Endothelial cell of umbilical vein (primary cell): ENCODE measurements around the gene TANGO6. TPM values are rescaled to one million over a fixed set of nuclear protein-coding genes. Genes with fewer than 3 reads are reported as not detected.

Source experiments
- BruUV-seq: library from RNA; stranded (reverse); fragments of 400-500 nt; replicated peaks from 2 replicates; lab custom pipeline; 2021; lab: Mats Ljungman, UMichigan
- CTCF ChIA-PET: fragments of 300-600, 350-600 bp; sonication (Branson Sonifier 250); formaldehyde crosslinking; loops from one replicate; lab custom pipeline; 2021; ENCODE audit warnings: antibody characterized with exemption, inconsistent platforms; lab: Charles Lee
- POLR2A ChIA-PET: fragments of 300-600, 350-600 bp; sonication (Branson Sonifier 250); formaldehyde crosslinking; loops from one replicate; lab custom pipeline; 2021; ENCODE audit warnings: antibody characterized with exemption, inconsistent platforms; lab: Charles Lee
- DNase-seq: peaks from one replicate; pipeline ENCODE4 v3.0.0-alpha.2; 2011; ENCODE audit warnings: low read depth, low spot score
- FAIRE-seq: peaks from 2 replicates; lab custom pipeline; 2011; peaks lifted over from hg19 to GRCh38; lab: Jason Lieb, UNC
- H2AFZ ChIP-seq: 2 replicates; pipeline ENCODE4 v1.6.0; 2012; ENCODE audit warnings: low read depth, low read length, control low read depth, inconsistent platforms
- H3K27ac ChIP-seq: 2 replicates; pipeline ENCODE4 v1.5.1; 2011; ENCODE audit warnings: low read depth, mild to moderate bottlenecking, control low read depth, low read length, moderate library complexity; ENCODE audit not compliant: insufficient read depth
- H3K27me3 ChIP-seq, 2 experiments: 2 replicates each; pipeline versions ENCODE4 v1.6.0 to v1.6.1; 2011; ENCODE audit warnings: low read length in 2 of 2, mixed read lengths in 1 of 2; ENCODE audit not compliant: control insufficient read depth in 2 of 2, insufficient read depth in 2 of 2
- H3K36me3 ChIP-seq, 2 experiments: 2 replicates in 1 of 2; 3 replicates in 1 of 2; pipeline ENCODE4 v1.5.1; 2011; ENCODE audit warnings: low read length in 2 of 2, mild to moderate bottlenecking in 1 of 2, moderate library complexity in 1 of 2; ENCODE audit not compliant: control insufficient read depth in 2 of 2, insufficient read depth in 2 of 2; ENCODE audit errors: extremely low read depth in 1 of 2
- H3K4me1 ChIP-seq: 3 replicates; pipeline ENCODE4 v1.5.1; 2011; ENCODE audit warnings: mild to moderate bottlenecking, low read length; ENCODE audit not compliant: control insufficient read depth, insufficient read depth; ENCODE audit errors: extremely low read depth
- H3K4me2 ChIP-seq: 2 replicates; pipeline ENCODE4 v1.6.1; 2011; ENCODE audit warnings: low read length, control low read depth, mixed read lengths; ENCODE audit not compliant: insufficient read depth
- H3K4me3 ChIP-seq, 3 experiments: fragments of 200-600 bp in 1 of 3; sonication (generic), shearing (Covaris generic) in 1 of 3; replicated peaks in 1 of 3; 2 replicates each; pipeline ENCODE4 v1.5.1; 2011 to 2016; ENCODE audit warnings: control low read depth in 3 of 3, low read length in 3 of 3, mild to moderate bottlenecking in 2 of 3, inconsistent platforms in 1 of 3, low read depth in 1 of 3, moderate library complexity in 1 of 3; ENCODE audit not compliant: insufficient read depth in 1 of 3
- H3K79me2 ChIP-seq: 2 replicates; pipeline ENCODE4 v1.6.0; 2012; ENCODE audit warnings: low read length, inconsistent platforms; ENCODE audit not compliant: control insufficient read depth, insufficient read depth
- H3K9ac ChIP-seq: replicated peaks from 2 replicates; pipeline ENCODE3; 2011; ENCODE audit warnings: low read length, control low read depth; ENCODE audit not compliant: insufficient read depth; ENCODE audit errors: extremely low read depth
- H3K9me1 ChIP-seq: replicated peaks from 3 replicates; pipeline ENCODE4 v1.6.0; 2011; ENCODE audit warnings: mild to moderate bottlenecking, low read length; ENCODE audit not compliant: control insufficient read depth, insufficient read depth; ENCODE audit errors: extremely low read depth
- H3K9me3 ChIP-seq: replicated peaks from 2 replicates; pipeline ENCODE4 v1.5.1; 2012; ENCODE audit warnings: low read length, inconsistent platforms; ENCODE audit not compliant: control insufficient read depth, insufficient read depth
- H4K20me1 ChIP-seq: replicated peaks from 2 replicates; pipeline ENCODE3; 2011; ENCODE audit warnings: mild to moderate bottlenecking, low read length; ENCODE audit not compliant: control insufficient read depth, insufficient read depth; ENCODE audit errors: extremely low read depth
- EZH2 ChIP-seq: IDR thresholded peaks from 2 replicates; pipeline ENCODE4 v1.6.1; 2012; ENCODE audit warnings: borderline replicate concordance, low read depth, mild to moderate bottlenecking, moderate library complexity, low read length, inconsistent platforms; ENCODE audit not compliant: severe bottlenecking
- FOS ChIP-seq: IDR thresholded peaks from 2 replicates; pipeline ENCODE4 v1.6.1; 2011; ENCODE audit warnings: mild to moderate bottlenecking, low read length, moderate library complexity, borderline replicate concordance; ENCODE audit not compliant: insufficient read depth
- GATA2 ChIP-seq: IDR thresholded peaks from 2 replicates; pipeline ENCODE4 v1.7.0; 2011; ENCODE audit warnings: low read depth, mild to moderate bottlenecking, moderate library complexity, mixed read lengths, low read length; ENCODE audit not compliant: insufficient read length, insufficient read depth
- JUN ChIP-seq: IDR thresholded peaks from 2 replicates; pipeline ENCODE4 v1.6.1; 2011; ENCODE audit warnings: borderline replicate concordance, low read depth; ENCODE audit not compliant: insufficient read length, insufficient read depth
- MYC ChIP-seq: IDR thresholded peaks from one replicate; pipeline ENCODE4 v1.6.1; 2011; ENCODE audit warnings: mild to moderate bottlenecking, low read depth, low read length
- POLR2A ChIP-seq: IDR thresholded peaks from 2 replicates; pipeline ENCODE4 v1.6.1; 2012; ENCODE audit warnings: low read depth, mild to moderate bottlenecking, control low read depth, low read length
- POLR2AphosphoS5 ChIP-seq: IDR thresholded peaks from 2 replicates; pipeline ENCODE4 v1.6.1; 2012; ENCODE audit warnings: low read depth, mild to moderate bottlenecking, control low read depth, low read length, moderate library complexity; ENCODE audit not compliant: insufficient read depth
- dilution Hi-C: fragments of 300-500 bp; cut with MboI; formaldehyde crosslinking; loops from one replicate; pipeline ENCODE4 v1.15.0; 2019; ENCODE audit warnings: low sequenced_read_pairs; ENCODE audit not compliant: extremely low pct_ligation_motif_present
- intact Hi-C: fragments of 100-400 bp; cut with micrococcal nuclease; formaldehyde crosslinking; loops from one replicate; pipeline ENCODE4 v1.10.0; 2022
- polyA plus RNA-seq, 4 experiments: library from polyadenylated mRNA; depleted of rRNA in 3 of 4; stranded (reverse) in 3 of 4; unstranded in 1 of 4; fragments of >200 nt; gene quantifications; 2 replicates each; pipeline versions ENCODE4 v1.2.1 to v1.2.3, GENCODE V29; 2011 to 2012; ENCODE audit warnings: missing spikeins in 1 of 4
- total RNA-seq: library from RNA; stranded (reverse); gene quantifications from 2 replicates; pipeline ENCODE4 v1.2.3, GENCODE V29; 2021
- TF ChIP-seq, protein P1 (sequence below): IDR thresholded peaks from 2 replicates; pipeline ENCODE4 v1.6.1; 2011; ENCODE audit not compliant: insufficient read depth, insufficient read length
- TF ChIP-seq, protein P2 (sequence below), 2 donors: IDR thresholded peaks; 1 replicate in 1 of 2; 2 replicates in 1 of 2; pipeline ENCODE4 v1.5.1; 2011; ENCODE audit warnings: low read length in 2 of 2, mild to moderate bottlenecking in 2 of 2, moderate library complexity in 2 of 2, control low read depth in 1 of 2, inconsistent platforms in 1 of 2, low read depth in 1 of 2; ENCODE audit not compliant: insufficient read depth in 1 of 2; ENCODE audit errors: extremely low read depth in 1 of 2

Gene TANGO6
- total and polyA plus RNA-seq, 2 donors (not counting 3 experiments of a cell fraction or from before 2014, with no cell fraction given), result 6.7 to 21.2 TPM

DNA sequence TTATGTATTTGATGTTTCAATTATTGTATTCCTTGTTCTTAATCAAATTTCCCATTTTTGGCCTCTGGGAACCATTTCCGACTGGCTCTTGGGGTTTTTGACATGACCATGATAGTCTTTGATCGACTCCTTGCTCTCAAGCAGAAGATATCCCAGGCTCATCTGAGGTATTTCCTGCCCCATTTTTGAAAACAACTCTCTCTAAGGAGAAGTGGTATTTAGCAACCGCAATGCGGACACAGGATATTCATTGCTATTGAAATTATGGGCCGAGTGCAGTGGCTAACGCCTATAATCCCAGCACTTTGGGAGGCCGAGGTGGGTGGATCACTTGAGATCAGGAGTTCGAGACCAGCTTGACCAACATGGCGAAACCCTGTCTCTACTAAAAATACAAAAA is 5.5 kb downstream of the TANGO6 start:
- ChIA-PET CTCF (interaction anchor here (2.4 to 4.1 kb wide), 2 partner anchors 257 to 274 kb away, joined by 7 to 114 read pairs; partner anchors contain the start of gene HAS3), POLR2A (no interaction called here)
- DNase-seq, result no peak
- no peaks in the 10 kb centered on the region for H3K9me3 ChIP-seq
- intact Hi-C loops (loop anchor here (10.0 kb wide), 1 partner anchor 446 kb away; no protein-coding TSS in a partner anchor), dilution Hi-C loops (no loop called here)
- no peak overlapping the region for H3K27ac ChIP-seq
- H3K27me3 ChIP-seq, result no peaks in the 10 kb centered on the region
- no peak overlapping the region for H2AFZ ChIP-seq
- H3K9me1 ChIP-seq, result no peaks in the 10 kb centered on the region
- H3K36me3 ChIP-seq, result no peaks in the 10 kb centered on the region
- no peaks in the 10 kb centered on the region for H3K79me2 ChIP-seq
- no peaks in the 10 kb centered on the region for H4K20me1 ChIP-seq
- TF ChIP-seq GATA2 (no peak), EZH2 (no peak), JUN (no peak), POLR2AphosphoS5 (no peak), MYC (no peak)
- TF ChIP-seq, protein P1, sequence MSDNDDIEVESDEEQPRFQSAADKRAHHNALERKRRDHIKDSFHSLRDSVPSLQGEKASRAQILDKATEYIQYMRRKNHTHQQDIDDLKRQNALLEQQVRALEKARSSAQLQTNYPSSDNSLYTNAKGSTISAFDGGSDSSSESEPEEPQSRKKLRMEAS, result no peak
- BruUV-seq, result no TSS peak
- no peak for FAIRE-seq
- peaks cover 7% of the 10 kb centered on the region for H3K4me1 ChIP-seq
- H3K4me2 ChIP-seq, result no peak overlapping the region
- no peak overlapping the region for H3K9ac ChIP-seq
- H3K4me3 ChIP-seq, result no peak overlapping the region

DNA sequence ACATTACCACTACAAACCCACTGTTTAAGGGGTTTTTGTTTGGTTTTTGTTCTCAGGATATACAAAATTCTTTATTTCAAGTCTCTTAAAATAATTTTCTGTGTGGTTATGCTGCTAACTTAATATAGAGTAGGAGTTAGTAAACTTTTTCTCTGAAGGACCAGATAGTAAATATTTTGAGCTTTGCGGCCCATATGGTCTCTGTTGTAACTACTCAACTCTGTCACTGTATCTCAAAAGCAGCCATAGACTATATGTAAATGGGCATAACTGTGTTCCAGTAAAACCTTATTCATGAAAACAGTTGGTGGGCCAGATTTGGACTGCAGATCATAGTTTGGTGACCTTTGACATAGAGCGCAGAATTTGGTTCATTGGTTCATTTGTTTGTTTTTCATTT is 7.2 kb downstream of the TANGO6 start:
- no peaks in the 10 kb centered on the region for H3K9me1 ChIP-seq
- no peak overlapping the region for H3K4me2 ChIP-seq
- BruUV-seq, result no TSS peak
- H3K9ac ChIP-seq, result no peak overlapping the region
- no peaks in the 10 kb centered on the region for H3K36me3 ChIP-seq
- no peaks in the 10 kb centered on the region for H3K27me3 ChIP-seq
- H3K79me2 ChIP-seq, result no peaks in the 10 kb centered on the region
- DNase-seq (no peak), FAIRE-seq (no peak)
- dilution Hi-C loops (no loop called here), intact Hi-C loops (loop anchor here (10.0 kb wide), 1 partner anchor 1956 kb away; no protein-coding TSS in a partner anchor)
- no peak overlapping the region for H3K27ac ChIP-seq
- CTCF ChIA-PET, result interaction anchor here (0.9 to 2.4 kb wide), 3 partner anchors 17 to 273 kb away, joined by 3 to 7 read pairs (median 3); partner anchors contain the start of gene HAS3
- no peaks in the 10 kb centered on the region for H3K4me1 ChIP-seq
- H2AFZ ChIP-seq, result no peak overlapping the region
- no peaks in the 10 kb centered on the region for H3K9me3 ChIP-seq
- no peaks in the 10 kb centered on the region for H4K20me1 ChIP-seq
- no peak overlapping the region for H3K4me3 ChIP-seq
- POLR2A ChIA-PET, result interaction anchor here (0.6 kb wide), 1 partner anchor 15 kb away, joined by 4 read pairs; no protein-coding TSS in a partner anchor
- TF ChIP-seq JUN (no peak), POLR2AphosphoS5 (no peak), EZH2 (no peak), MYC (no peak), FOS (no peak), POLR2A (no peak), GATA2 (no peak)
- TF ChIP-seq, protein P2, sequence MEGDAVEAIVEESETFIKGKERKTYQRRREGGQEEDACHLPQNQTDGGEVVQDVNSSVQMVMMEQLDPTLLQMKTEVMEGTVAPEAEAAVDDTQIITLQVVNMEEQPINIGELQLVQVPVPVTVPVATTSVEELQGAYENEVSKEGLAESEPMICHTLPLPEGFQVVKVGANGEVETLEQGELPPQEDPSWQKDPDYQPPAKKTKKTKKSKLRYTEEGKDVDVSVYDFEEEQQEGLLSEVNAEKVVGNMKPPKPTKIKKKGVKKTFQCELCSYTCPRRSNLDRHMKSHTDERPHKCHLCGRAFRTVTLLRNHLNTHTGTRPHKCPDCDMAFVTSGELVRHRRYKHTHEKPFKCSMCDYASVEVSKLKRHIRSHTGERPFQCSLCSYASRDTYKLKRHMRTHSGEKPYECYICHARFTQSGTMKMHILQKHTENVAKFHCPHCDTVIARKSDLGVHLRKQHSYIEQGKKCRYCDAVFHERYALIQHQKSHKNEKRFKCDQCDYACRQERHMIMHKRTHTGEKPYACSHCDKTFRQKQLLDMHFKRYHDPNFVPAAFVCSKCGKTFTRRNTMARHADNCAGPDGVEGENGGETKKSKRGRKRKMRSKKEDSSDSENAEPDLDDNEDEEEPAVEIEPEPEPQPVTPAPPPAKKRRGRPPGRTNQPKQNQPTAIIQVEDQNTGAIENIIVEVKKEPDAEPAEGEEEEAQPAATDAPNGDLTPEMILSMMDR (IDR thresholded peaks at IDR 0.05; ENCODE audit: extremely low read depth in 1 of 2, insufficient read depth in 1 of 2, low read depth in 1 of 2, low read length in 2 of 2), result no peak
- TF ChIP-seq, protein P1, result no peak
